Measurements from ENCODE around the gene ACACA. TPM values are rescaled to one million over a fixed set of nuclear protein-coding genes. Genes with fewer than 3 reads are reported as not detected.

The ACACA gene
- total RNA-seq, 1 donor from 2014 or later = 42.4 TPM

- H3K27ac Mint-ChIP-seq = no peak overlapping the region
Measured at GRCh38 chr17:37273409-37274051, 133.1 kb downstream of the ACACA start.

GRCh38 chr17:37265446-37266173, 141.0 kb downstream of the ACACA start:
- DNase-seq (no peak), ATAC-seq (ENCODE audit: low read depth) (no peak)
- no peak for TF ChIP-seq CTCF (IDR thresholded peaks at IDR 0.05)
- Mint-ChIP-seq H3K27ac (no peak overlapping the region), H3K36me3 (ENCODE audit: low read depth) (peaks cover 63% of the 10 kb centered on the region), H3K9me3 (peaks cover 6% of the 10 kb centered on the region), H3K27me3 (no peaks in the 10 kb centered on the region), H3K4me3 (no peak overlapping the region), H3K4me1 (no peaks in the 10 kb centered on the region)
- intact Hi-C loops (cut with micrococcal nuclease) = no loop called here
- ChIA-PET CTCF (no interaction called here), POLR2A (no interaction called here)

More at GRCh38 chr17:37273409-37274051, 133.1 kb downstream of the ACACA start:
- ATAC-seq (ENCODE audit: low read depth) (no peak), DNase-seq (no peak)
- no peak for TF ChIP-seq CTCF (IDR thresholded peaks at IDR 0.05)
- H3K36me3 Mint-ChIP-seq (ENCODE audit: low read depth) = peaks cover 58% of the 10 kb centered on the region
- no peaks in the 10 kb centered on the region for H3K4me1 Mint-ChIP-seq
- no peak overlapping the region for H3K4me3 Mint-ChIP-seq
- intact Hi-C loops (cut with micrococcal nuclease) = no loop called here
- POLR2A ChIA-PET = no interaction called here
- CTCF ChIA-PET = no interaction called here
- no peaks in the 10 kb centered on the region for H3K9me3 Mint-ChIP-seq
- H3K27me3 Mint-ChIP-seq = no peaks in the 10 kb centered on the region

- TF ChIP-seq CTCF (IDR thresholded peaks at IDR 0.05) = no peak
- intact Hi-C loops (cut with micrococcal nuclease) = no loop called here
- Mint-ChIP-seq H3K27ac (no peak overlapping the region), H3K27me3 (no peaks in the 10 kb centered on the region), H3K4me1 (no peaks in the 10 kb centered on the region), H3K9me3 (peaks cover 3% of the 10 kb centered on the region), H3K4me3 (no peak overlapping the region), H3K36me3 (ENCODE audit: low read depth) (peaks cover 54% of the 10 kb centered on the region)
- ATAC-seq (ENCODE audit: low read depth) (no peak), DNase-seq (no peak)
- POLR2A ChIA-PET = no interaction called here
- CTCF ChIA-PET = interaction anchor here (0.6 kb wide), 1 partner anchor 72 kb away, joined by 3 read pairs; no protein-coding TSS in a partner anchor
Measured at GRCh38 chr17:37261286-37261685, 145.3 kb downstream of the ACACA start.

- DNase-seq (no peak), ATAC-seq (ENCODE audit: low read depth) (no peak)
- H3K4me3 Mint-ChIP-seq = no peak overlapping the region
- no peak overlapping the region for H3K27ac Mint-ChIP-seq
- H3K27me3 Mint-ChIP-seq = no peaks in the 10 kb centered on the region
- ChIA-PET CTCF (no interaction called here), POLR2A (no interaction called here)
- no peak for TF ChIP-seq CTCF (IDR thresholded peaks at IDR 0.05)
- H3K36me3 Mint-ChIP-seq (ENCODE audit: low read depth) = peaks cover 44% of the 10 kb centered on the region
- H3K4me1 Mint-ChIP-seq = no peaks in the 10 kb centered on the region
- H3K9me3 Mint-ChIP-seq = no peaks in the 10 kb centered on the region
- intact Hi-C loops (cut with micrococcal nuclease) = no loop called here
Measured at GRCh38 chr17:37259030-37259735, 147.5 kb downstream of the ACACA start.

- ATAC-seq (ENCODE audit: low read depth) = no peak
- POLR2A ChIA-PET = interaction anchor here (0.7 kb wide), 1 partner anchor 348 kb away, joined by 3 read pairs; no protein-coding TSS in a partner anchor
- no peak overlapping the region for H3K4me3 Mint-ChIP-seq
Measured at GRCh38 chr17:37256627-37257026, 150.0 kb downstream of the ACACA start.

More at GRCh38 chr17:37256627-37257026, 150.0 kb downstream of the ACACA start:
- H3K27ac Mint-ChIP-seq = no peak overlapping the region
- peaks cover 46% of the 10 kb centered on the region for H3K36me3 Mint-ChIP-seq (ENCODE audit: low read depth)
- intact Hi-C loops (cut with micrococcal nuclease) = no loop called here
- H3K4me1 Mint-ChIP-seq = no peaks in the 10 kb centered on the region
- H3K9me3 Mint-ChIP-seq = no peaks in the 10 kb centered on the region
- no peak for TF ChIP-seq CTCF (IDR thresholded peaks at IDR 0.05)
- no peak for DNase-seq
- H3K27me3 Mint-ChIP-seq = no peaks in the 10 kb centered on the region
- CTCF ChIA-PET = no interaction called here
